Measurements from ENCODE around the gene ADRB1.

ADRB1 gene

GRCh38 chr10:114094795-114095194 lies 51.1 kb downstream of the ADRB1 start:
- no peak for DNase-seq (ENCODE audit: low spot score)

GRCh38 chr10:114095559-114096337 lies 52.1 kb downstream of the ADRB1 start:
- DNase-seq (ENCODE audit: low spot score), result no peak

Data from Ammon's horn (tissue), 1 donor.